Measurements from ENCODE around the gene HDAC4. TPM values are rescaled to one million over a fixed set of nuclear protein-coding genes. Genes with fewer than 3 reads are reported as not detected.

Gene HDAC4
- total RNA-seq, 6 donors from 2014 or later, result 16.1 to 108 (median 45.0) TPM

GRCh38 chr2:239085201-239085992 is 315.4 kb downstream of the HDAC4 start:
- TF ChIP-seq CTCF (IDR thresholded peaks at IDR 0.05), result no peak
- TF ChIP-seq POLR2AphosphoS5 (IDR thresholded peaks at IDR 0.05), result no peak
- TF ChIP-seq POLR2A (IDR thresholded peaks at IDR 0.05), result no peak
- no peak for TF ChIP-seq EP300 (IDR thresholded peaks at IDR 0.05)
- Histone ChIP-seq H3K9me3 (no peaks in the 10 kb centered on the region), H3K27me3 (no peaks in the 10 kb centered on the region), H3K27ac (no peak overlapping the region), H3K4me3 (no peak overlapping the region), H3K36me3 (peaks cover 7 to 67% (median 47%) of the 10 kb centered on the region in 4 donors), H3K4me1 (no peaks in the 10 kb centered on the region)
- DNase-seq (no peak), ATAC-seq (ENCODE audit: low FRiP score in 2 of 2) (no peak)
- 80 to 89% methylated on average over 29 of the region's 29 CpGs for WGBS, 2 donors

- DNase-seq (peak in 1 of 2 donors; percentile 66), ATAC-seq (ENCODE audit: low FRiP score in 2 of 2) (no peak)
- Histone ChIP-seq H3K27ac (no peak overlapping the region), H3K27me3 (no peaks in the 10 kb centered on the region), H3K36me3 (peaks cover 7 to 73% (median 52%) of the 10 kb centered on the region in 4 donors), H3K4me3 (no peak overlapping the region), H3K4me1 (no peaks in the 10 kb centered on the region), H3K9me3 (no peaks in the 10 kb centered on the region)
- WGBS, 2 donors, result 94 to 97% methylated on average over 14 to 24 of the region's 24 CpGs
- TF ChIP-seq POLR2A (IDR thresholded peaks at IDR 0.05) (no peak), EP300 (IDR thresholded peaks at IDR 0.05) (no peak), CTCF (IDR thresholded peaks at IDR 0.05) (no peak), POLR2AphosphoS5 (IDR thresholded peaks at IDR 0.05) (no peak)
Observed at GRCh38 chr2:239084007-239084406, 316.8 kb downstream of the HDAC4 start.

- no peak for DNase-seq
- Histone ChIP-seq H3K36me3 (peaks cover 7 to 77% (median 53%) of the 10 kb centered on the region in 4 donors), H3K4me1 (no peaks in the 10 kb centered on the region), H3K4me3 (no peak overlapping the region), H3K9me3 (no peaks in the 10 kb centered on the region), H3K27ac (no peak overlapping the region), H3K27me3 (no peaks in the 10 kb centered on the region)
- 87 to 95% methylated on average over 13 to 14 of the region's 14 CpGs for WGBS, 2 donors
- no peak for ATAC-seq (ENCODE audit: low FRiP score in 2 of 2)
- TF ChIP-seq CTCF (IDR thresholded peaks at IDR 0.05) (no peak), POLR2A (IDR thresholded peaks at IDR 0.05) (no peak), POLR2AphosphoS5 (IDR thresholded peaks at IDR 0.05) (no peak), EP300 (IDR thresholded peaks at IDR 0.05) (no peak)
Observed at GRCh38 chr2:239082425-239082824, 318.4 kb downstream of the HDAC4 start.

GRCh38 chr2:239081622-239082021 is 319.2 kb downstream of the HDAC4 start:
- Histone ChIP-seq H3K4me1 (no peaks in the 10 kb centered on the region), H3K27me3 (no peaks in the 10 kb centered on the region), H3K27ac (no peak overlapping the region), H3K36me3 (peaks cover 7 to 77% (median 53%) of the 10 kb centered on the region in 4 donors), H3K4me3 (no peak overlapping the region), H3K9me3 (no peaks in the 10 kb centered on the region)
- no peak for ATAC-seq (ENCODE audit: low FRiP score in 2 of 2)
- 88 to 90% methylated on average over 8 to 18 of the region's 18 CpGs for WGBS, 2 donors
- peak in 1 of 2 donors; percentile 61 for DNase-seq
- TF ChIP-seq POLR2A (IDR thresholded peaks at IDR 0.05), result no peak
- TF ChIP-seq POLR2AphosphoS5 (IDR thresholded peaks at IDR 0.05), result no peak
- TF ChIP-seq EP300 (IDR thresholded peaks at IDR 0.05), result no peak
- TF ChIP-seq CTCF (IDR thresholded peaks at IDR 0.05), result no peak
